GM13976 (cell line): ENCODE data around the gene PRRC2A.
A peak's percentile ranks its signal among the peaks of the same experiment; 100 is the strongest.

Source experiments
- DNase-seq: peaks from one replicate; pipeline ENCODE4 v3.0.0; 2012; ENCODE audit warnings: low spot score
- in situ Hi-C: fragments of 300-500 bp; cut with MboI; formaldehyde crosslinking; loops from one replicate; pipeline ENCODE4 v1.12.0; 2022; ENCODE audit warnings: low sequenced_read_pairs, mixed read lengths, inconsistent platforms; ENCODE audit not compliant: unreplicated experiment
- TF ChIP-seq, protein P1 (sequence below): IDR thresholded peaks from 2 replicates; pipeline ENCODE4 v1.5.1; 2012; ENCODE audit warnings: borderline replicate concordance, mild to moderate bottlenecking; ENCODE audit not compliant: insufficient read depth; ENCODE audit errors: extremely low read depth, missing control alignments, control extremely low read depth

PRRC2A gene

DNA sequence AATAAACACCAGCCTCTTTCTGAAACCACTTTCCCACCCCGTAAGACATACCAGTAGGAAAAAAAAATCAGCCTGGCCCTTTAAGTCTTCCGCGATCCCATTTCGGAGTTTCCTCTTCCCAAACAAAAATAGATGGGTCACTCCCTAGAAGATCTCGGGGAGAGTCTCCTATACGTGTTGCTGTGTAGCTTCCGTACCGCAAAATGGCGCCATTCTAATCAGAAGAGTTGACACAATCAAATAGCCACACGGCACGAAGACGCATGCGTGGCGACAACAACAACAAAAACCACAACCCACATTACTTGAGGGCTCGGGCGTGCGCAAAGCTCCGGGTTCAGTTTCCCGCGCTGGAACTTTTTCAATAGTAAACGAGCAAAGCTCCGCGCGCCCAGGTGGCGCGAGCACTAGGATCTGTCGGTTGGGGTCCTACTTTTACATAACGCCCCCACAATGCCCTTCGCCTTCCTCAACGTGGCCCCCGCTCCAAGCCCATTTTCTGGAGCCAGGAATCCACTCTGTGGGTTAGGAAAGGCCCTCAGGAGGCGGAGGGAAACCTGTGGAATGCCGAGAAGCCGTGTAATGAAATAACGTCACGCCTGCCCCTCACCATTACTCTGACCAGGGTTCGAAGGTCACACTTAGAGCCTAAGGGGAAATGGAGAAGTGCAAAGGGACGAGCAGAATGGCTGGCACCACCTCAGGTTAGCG is 44.4 kb downstream of the PRRC2A start, which contains the start of gene GPANK1:
Gene GPANK1, minus strand, starts transcription at position 208 of the 711 bp plus-strand sequence. CDS start 519 bp downstream, outside the sequence.
- TF ChIP-seq, protein P1, sequence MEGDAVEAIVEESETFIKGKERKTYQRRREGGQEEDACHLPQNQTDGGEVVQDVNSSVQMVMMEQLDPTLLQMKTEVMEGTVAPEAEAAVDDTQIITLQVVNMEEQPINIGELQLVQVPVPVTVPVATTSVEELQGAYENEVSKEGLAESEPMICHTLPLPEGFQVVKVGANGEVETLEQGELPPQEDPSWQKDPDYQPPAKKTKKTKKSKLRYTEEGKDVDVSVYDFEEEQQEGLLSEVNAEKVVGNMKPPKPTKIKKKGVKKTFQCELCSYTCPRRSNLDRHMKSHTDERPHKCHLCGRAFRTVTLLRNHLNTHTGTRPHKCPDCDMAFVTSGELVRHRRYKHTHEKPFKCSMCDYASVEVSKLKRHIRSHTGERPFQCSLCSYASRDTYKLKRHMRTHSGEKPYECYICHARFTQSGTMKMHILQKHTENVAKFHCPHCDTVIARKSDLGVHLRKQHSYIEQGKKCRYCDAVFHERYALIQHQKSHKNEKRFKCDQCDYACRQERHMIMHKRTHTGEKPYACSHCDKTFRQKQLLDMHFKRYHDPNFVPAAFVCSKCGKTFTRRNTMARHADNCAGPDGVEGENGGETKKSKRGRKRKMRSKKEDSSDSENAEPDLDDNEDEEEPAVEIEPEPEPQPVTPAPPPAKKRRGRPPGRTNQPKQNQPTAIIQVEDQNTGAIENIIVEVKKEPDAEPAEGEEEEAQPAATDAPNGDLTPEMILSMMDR, result no peak
- DNase-seq, result peak; percentile 84
- in situ Hi-C loops, result no loop called here

DNA sequence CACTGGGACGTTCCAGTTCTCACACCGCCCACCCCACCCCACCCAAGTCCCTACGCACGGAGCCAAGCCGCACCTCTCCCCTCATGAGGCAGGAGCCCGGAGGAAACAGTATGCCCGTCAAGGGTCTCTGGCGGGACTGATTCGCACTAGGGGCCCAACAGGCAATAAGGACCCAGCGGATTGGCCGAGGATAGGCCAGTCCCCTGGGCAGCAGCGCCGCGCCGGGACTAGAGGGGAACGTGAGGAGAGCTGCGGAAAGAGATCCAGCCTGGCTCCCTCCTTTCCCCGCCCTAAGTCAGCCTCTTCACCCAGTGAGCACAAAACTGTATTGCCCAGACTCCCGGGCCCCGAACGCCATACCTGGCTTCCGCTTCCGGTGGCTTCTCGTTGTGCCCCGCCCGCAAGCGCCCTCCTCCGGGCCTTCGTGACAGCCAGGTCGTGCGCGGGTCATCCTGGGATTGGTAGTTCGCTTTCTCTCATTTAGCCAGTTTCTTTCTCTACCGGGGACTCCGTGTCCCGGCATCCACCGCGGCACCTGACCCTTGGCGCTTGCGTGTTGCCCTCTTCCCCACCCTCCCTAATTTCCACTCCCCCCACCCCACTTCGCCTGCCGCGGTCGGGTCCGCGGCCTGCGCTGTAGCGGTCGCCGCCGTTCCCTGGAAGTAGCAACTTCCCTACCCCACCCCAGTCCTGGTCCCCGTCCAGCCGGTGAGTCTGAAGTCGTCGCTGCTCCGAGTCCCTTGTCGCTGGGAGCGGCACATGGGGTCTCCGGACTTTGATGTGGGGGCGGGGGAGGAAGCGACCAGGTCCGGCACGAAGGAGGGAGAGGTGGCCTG is 45.2 kb downstream of the PRRC2A start, which contains the start of gene CSNK2B:
Gene CSNK2B, plus strand, starts transcription at position 580 of the 836 bp plus-strand sequence. CDS start 752 bp downstream, outside the sequence.
- TF ChIP-seq, protein P1, result no peak

DNA sequence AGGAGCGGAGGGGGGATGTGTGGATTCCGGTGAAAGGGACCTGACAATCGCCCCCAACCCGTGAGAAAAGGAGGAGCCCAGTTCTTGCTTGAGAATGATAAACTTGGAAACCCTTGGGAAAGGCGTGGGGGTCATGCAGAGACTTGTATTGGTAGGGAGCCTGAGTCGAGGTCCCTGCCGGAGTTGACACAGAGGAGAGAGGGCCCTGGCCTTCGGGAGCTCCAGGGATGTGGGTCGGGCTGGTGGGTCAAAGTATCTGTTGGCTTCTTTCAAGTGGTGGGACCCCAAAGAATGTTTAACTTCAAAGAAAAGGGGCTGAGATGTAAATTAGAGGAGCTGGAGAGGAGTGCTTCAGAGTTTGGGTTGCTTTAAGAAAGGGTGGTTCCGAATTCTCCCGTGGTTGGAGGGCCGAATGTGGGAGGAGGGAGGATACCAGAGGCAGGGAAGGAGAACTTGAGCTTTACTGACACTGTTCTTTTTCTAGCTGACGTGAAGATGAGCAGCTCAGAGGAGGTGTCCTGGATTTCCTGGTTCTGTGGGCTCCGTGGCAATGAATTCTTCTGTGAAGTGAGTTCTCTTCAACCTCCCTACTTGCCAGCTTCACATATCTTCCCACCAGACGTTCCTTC is 45.9 kb downstream of the PRRC2A start:
- in situ Hi-C loops, result no loop called here
- no peak for DNase-seq
- TF ChIP-seq, protein P1, result no peak

More for the DNA sequence above, 45.2 kb downstream of the PRRC2A start, which contains the start of gene CSNK2B:
- peak; percentile 98 for DNase-seq
- in situ Hi-C loops, result no loop called here

DNA sequence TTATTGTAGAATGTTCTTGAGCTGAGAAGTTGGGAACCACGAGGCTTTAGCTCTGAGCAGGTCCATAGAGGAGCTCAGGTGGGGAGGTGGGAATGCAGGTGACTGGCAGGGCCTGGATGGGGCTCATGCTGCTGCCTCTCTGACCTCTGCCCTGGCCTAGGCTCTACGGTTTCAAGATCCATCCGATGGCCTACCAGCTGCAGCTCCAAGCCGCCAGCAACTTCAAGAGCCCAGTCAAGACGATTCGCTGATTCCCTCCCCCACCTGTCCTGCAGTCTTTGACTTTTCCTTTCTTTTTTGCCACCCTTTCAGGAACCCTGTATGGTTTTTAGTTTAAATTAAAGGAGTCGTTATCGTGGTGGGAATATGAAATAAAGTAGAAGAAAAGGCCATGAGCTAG is 49.2 kb downstream of the PRRC2A start, which contains the start of gene LY6G5B:
Gene LY6G5B, plus strand, starts transcription at position 301 of the 400 bp plus-strand sequence. CDS start 975 bp downstream, outside the sequence.
- TF ChIP-seq, protein P1, result no peak
- DNase-seq, result no peak
- in situ Hi-C loops, result no loop called here

DNA sequence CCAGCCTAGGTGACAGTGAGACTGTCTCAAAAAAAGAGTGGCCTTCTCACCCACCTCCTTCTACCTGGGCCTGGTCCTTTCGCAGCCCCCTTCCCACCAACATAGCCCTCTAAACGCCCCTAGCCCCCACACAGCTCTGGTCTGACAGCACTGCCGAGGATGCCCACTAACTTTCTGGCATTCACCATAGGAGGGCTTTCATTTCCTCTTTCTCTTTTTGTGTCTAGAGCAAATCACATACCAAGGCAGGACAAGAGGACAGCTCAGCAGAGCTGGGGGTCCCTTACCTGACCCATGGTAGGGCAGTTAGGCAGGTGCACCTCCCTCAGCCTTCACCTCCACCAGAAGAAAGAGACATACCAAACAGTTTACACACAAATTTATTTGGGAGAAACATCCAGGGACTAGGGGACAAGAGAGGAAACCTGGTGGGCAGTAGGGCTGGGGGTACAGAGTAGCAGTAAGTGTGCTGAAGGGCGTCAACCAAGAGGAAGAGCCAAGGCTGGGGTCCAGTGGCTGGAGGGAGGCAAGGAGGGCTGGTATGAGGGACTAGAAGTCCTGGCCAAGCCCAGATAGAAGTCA is 55.9 kb downstream of the PRRC2A start:
- no peak for DNase-seq
- TF ChIP-seq, protein P1, result no peak
- in situ Hi-C loops, result no loop called here

DNA sequence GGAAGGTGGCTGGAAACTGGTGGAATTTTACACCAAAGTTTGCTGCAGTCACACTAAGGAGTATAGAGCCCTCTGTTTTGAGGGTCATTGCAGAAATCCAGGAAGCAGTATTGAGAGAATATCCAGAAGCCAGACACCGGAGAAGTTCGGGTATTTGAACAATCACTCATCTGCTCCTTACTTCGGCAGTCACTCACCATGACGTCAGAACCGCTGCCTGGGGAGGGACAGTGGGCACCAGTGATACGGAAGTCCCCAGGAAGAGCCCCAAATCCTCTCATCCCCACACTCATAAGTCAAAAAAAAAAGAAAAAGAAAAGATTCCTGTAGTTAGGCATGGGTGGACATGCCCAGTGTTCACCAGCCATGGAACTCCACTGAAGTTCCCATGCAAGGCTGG is 56.4 kb downstream of the PRRC2A start:
- TF ChIP-seq, protein P1, result no peak
- in situ Hi-C loops, result no loop called here
- DNase-seq, result no peak
